GM12892 (cell line): ENCODE data around the gene TUBAL3. TPM values are rescaled to one million over a fixed set of nuclear protein-coding genes. Genes with fewer than 3 reads are reported as not detected.

Experiments
- DNase-seq: peaks from one replicate; pipeline ENCODE4 v3.0.0; 2011; ENCODE audit not compliant: insufficient read length
- FAIRE-seq: peaks from 2 replicates; lab custom pipeline; 2011; peaks lifted over from hg19 to GRCh38; lab: Jason Lieb, UNC
- POLR2A ChIP-seq: IDR thresholded peaks from 2 replicates; pipeline ENCODE4 v1.6.1; 2011; ENCODE audit warnings: low read depth, low read length, control low read depth
- POLR2AphosphoS5 ChIP-seq: IDR thresholded peaks from 2 replicates; pipeline ENCODE4 v1.6.1; 2011; ENCODE audit warnings: low read depth, low read length, control low read depth
- TAF1 ChIP-seq: IDR thresholded peaks from 2 replicates; pipeline ENCODE4 v1.6.1; 2011; ENCODE audit warnings: low read depth, mild to moderate bottlenecking, control low read depth, low read length, borderline replicate concordance
- polyA plus RNA-seq: library from polyadenylated mRNA; unstranded; fragments of >200 nt; gene quantifications from one replicate; pipeline ENCODE4 v1.2.1, GENCODE V29; 2012; ENCODE audit warnings: missing spikeins, inconsistent platforms; ENCODE audit not compliant: missing spikeins

TUBAL3 gene
- polyA plus RNA-seq, result 0.15 TPM

DNA sequence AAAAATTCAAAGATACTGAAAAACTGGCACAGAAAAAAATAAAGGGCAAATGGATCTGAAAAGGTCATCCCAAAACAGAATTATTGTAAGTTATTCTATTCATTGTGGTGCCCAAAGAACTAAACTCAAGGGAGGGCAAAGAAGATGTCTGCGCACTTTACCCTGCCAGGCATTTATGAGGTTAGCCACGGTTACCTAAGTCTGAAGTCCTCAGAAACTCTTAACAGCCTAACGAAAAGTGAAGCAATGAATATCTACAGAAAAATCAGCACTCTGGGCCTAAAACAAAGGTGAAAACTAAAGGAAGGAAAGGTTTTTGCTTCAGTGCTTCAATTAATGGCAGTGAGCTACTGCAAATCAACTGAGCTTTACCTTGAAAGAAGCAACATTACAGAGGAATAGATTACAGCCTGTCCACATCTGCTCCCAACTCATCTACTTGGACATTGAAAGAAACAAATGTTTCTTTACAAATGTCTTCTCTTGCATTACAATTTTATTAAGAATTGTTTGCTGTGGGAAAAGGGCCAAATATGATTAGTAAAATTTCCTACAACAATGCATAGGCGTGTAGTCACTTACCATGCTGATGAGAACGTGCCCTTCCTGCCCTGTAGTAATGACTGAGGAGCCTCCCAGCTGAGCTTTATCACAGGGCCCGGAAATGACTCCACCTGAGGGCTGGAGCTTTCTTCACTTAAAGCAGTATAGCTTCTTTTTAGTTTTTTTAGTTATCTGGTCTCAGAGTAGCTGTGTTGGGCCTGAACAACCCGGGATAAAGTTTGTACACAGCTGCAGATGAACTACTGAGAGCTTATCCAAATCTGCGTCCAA lies at the start of gene TUBAL3:
Gene TUBAL3, minus strand, starts transcription at position 621 of the 834 bp plus-strand sequence. Its CDS starts 36 bp downstream, at position 585.
- no peak for TF ChIP-seq POLR2AphosphoS5
- no peak for TF ChIP-seq TAF1
- TF ChIP-seq POLR2A, result no peak
- FAIRE-seq (no peak), DNase-seq (no peak)

DNA sequence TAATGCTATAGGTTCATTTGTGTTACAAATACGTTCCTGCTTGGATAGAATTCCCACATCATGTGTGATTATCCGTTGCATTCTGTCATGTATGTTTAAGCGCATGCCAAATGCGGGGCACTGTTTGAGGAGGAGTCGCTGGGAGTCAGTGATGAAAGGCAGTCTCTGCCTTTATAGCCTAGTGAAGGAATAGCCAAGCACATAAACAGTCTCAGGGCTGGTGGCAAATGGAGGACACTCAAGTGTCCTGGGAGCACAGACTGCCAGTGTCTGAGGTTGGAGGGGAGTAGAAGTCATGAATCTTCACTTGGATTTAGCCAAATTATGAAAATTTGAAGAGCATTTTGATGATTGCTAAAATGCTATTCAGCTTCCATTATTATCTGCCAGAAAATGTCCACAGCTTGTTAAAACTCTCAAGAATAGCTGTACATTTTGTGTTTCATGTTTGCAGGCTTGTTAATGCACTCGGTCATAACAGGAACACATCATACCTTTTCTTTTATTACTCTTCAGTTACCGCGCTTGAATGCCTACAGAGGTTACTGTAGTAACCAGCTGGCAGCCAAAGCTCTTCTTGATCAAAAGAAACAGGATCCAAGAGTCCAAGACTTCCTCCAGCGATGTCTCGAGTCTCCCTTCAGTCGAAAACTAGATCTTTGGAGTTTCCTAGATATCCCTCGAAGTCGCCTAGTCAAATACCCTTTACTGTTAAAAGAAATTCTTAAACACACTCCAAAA lies 49.3 kb upstream of the TUBAL3 start:
- DNase-seq, result no peak
- TF ChIP-seq POLR2AphosphoS5 (no peak), TAF1 (no peak)
- no peak for FAIRE-seq

DNA sequence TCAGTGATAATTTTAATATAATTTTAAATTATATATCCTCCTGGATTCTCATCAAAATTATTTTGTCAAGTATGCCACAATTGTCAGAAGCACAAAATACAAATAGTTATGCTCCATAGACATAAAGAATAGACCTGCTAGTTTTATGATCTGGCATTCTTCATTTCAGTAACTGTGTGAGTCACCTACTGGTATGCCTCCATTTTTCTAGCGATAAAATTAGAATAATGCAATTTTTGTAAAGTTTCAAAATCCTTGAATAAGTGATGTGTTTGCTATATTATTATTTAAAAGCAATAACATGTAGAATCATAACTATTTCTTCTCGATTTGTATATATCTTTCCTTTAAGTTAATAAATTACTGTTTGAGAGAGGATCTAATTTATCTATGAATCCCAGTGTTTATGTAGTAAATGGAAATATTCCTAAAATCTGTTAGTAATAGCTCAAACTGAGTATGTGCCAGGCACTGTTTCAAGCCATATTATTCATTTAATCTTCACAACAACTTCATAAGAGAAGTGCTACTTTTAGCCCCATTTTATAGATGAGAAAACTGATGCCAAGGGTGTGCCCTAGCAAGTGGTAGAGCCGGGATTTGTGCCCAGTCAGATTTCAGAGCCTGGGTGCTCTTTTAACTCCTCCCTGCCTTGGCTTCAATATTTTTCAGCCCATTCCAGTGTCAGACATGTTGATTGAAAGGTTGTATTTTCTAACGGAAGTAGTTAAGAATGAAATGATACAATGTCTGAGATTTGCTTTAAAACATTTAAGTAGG lies 46.2 kb upstream of the TUBAL3 start:
- FAIRE-seq (no peak), DNase-seq (no peak)
- TF ChIP-seq TAF1, result no peak
- TF ChIP-seq POLR2AphosphoS5, result no peak
- TF ChIP-seq POLR2A, result no peak

DNA sequence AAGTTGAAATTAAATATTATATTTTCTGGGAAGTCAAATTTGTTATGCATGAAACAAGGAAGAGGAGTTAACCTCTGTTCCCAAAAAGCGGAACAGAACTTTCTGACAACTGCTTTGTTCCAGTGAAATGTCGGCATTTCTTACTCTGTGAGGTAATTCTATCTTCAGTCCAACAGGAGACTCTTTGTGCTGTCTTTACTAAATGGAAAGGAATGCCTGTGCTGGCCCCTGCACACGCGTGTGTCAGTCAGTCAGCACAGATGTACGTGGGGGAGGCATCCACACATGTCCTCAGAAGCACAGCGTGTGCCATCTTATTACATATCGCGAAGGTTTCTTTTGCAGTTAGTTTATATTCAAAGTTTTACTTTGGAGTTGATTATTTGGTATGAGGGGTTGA lies 45.2 kb upstream of the TUBAL3 start:
- TF ChIP-seq TAF1, result no peak
- no peak for TF ChIP-seq POLR2AphosphoS5
- no peak for TF ChIP-seq POLR2A
- FAIRE-seq, result no peak
- DNase-seq, result no peak

DNA sequence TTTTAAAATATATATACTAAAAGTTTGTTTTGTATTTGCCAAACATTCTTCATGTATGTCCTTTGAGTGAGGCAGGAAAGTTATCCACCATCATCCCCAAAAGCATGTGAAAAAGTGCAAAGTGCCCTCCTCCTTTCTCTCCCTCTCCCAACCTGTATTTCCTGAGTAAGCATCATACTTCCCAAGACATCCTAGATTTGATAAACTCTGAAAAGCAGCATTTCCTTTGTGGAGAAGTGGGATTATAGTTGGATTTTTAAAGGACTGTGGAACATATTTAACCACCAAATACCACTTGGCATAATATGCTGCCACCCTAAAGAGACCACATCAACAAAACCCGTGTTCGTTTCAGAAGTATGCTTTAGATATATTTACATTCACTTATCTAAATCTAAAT lies 44.6 kb upstream of the TUBAL3 start:
- no peak for TF ChIP-seq TAF1
- no peak for TF ChIP-seq POLR2AphosphoS5
- TF ChIP-seq POLR2A, result no peak
- DNase-seq, result no peak
- FAIRE-seq, result no peak

DNA sequence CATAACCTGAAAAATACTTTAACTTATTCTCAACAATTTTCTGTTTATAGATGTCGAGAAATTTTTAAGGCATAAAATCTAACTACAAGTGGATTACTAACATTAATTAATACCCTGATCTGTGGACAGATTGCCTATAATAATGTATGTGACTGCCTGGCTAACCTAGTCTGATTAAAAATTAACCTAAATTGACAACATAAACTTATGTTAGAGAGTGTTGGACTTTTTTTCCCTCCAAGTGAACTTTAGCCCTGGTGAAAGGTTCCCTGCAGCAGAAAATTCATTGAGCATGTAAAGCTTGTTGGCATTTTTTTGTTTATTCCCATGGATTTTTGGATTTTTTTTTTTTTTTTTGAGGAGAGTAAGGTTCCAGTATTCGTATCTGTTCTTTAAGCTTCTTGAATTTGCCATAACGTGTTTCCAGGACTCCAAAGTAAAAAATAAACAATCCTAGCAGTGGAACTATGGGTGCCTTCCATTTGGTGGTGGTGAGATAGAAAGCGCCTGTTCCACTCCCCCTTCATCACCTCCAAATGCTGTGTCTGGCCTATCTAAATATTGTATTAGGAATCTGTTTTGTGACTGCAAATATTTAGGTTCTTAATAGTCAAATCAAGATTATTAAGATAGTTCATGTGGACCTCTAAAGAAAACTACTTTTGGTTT lies 43.8 kb upstream of the TUBAL3 start:
- no peak for FAIRE-seq
- no peak for TF ChIP-seq POLR2AphosphoS5
- no peak for TF ChIP-seq POLR2A
- TF ChIP-seq TAF1, result no peak
- no peak for DNase-seq

DNA sequence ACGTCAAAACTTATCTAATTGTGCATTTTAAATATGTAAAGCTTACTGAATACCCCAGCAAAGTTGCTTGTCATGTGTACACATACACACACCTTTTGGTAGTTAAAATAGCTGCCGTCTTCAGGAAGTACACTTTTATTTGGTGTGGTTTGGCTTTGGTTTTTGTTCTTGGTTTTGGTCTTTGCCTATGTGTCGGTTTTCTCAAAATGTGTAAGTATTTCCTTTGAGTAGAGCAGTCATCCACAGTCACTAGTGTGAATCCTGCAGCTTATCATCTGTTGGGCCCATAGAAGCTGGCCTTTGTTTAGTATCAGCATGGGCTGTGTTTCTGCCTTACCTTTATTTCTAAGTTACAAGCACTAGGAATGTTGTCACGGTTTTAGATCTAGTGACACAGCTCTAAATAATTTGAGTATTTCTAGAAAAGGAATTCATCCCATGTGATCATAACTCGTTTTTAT lies 43.0 kb upstream of the TUBAL3 start:
- FAIRE-seq, result peak; percentile 93

DNA sequence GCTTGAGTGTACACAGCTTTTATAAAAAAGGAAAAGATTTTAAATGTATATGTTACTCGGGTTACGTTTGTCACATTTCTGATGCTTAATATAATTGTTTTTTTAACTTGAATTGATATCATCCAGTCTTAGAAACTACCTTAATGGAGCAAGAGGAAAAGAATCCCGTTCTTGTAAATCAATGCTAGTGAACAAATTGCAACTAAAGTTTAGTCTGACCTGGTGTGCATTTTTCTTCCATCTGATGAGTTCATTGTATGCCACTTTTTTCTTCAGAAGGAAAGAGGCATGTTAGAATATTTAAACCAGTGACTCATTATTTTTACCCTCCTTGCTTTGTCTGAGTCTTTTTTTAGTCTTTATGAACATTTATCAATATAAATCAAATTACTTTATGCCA lies 42.4 kb upstream of the TUBAL3 start:
- DNase-seq (no peak), FAIRE-seq (no peak)
- TF ChIP-seq POLR2AphosphoS5, result no peak
- no peak for TF ChIP-seq TAF1
- TF ChIP-seq POLR2A, result no peak

More for the DNA sequence above, 43.0 kb upstream of the TUBAL3 start:
- no peak for DNase-seq
- TF ChIP-seq POLR2A, result no peak
- no peak for TF ChIP-seq TAF1
- TF ChIP-seq POLR2AphosphoS5, result no peak

DNA sequence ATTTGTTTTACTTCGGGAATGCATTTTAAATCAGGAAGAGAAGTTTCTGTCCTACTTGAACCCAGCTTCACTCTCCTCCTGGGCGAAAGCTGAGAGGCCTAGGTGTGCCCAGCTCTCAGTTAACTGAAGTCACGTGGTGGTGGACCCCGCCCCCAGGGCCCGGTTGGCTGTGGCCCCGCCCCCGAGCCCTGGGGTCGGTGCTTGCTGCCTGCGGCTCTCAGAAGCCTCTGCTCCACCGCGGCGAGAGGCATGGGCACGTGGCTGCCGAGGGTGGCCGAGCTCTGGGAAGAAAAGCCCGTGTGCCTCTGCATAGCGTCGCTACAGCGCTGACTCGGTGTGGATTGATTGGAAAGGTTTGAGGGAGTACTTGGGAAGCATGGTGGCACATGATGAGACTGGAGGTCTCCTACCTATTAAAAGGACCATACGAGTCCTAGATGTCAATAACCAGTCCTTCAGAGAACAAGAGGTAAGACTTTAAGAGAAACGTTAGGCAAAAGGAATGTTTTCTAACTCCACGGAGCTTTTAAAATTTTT lies 41.8 kb upstream of the TUBAL3 start:
- no peak for DNase-seq
- TF ChIP-seq POLR2A, result no peak
- no peak for TF ChIP-seq POLR2AphosphoS5
- no peak for TF ChIP-seq TAF1
- no peak for FAIRE-seq

DNA sequence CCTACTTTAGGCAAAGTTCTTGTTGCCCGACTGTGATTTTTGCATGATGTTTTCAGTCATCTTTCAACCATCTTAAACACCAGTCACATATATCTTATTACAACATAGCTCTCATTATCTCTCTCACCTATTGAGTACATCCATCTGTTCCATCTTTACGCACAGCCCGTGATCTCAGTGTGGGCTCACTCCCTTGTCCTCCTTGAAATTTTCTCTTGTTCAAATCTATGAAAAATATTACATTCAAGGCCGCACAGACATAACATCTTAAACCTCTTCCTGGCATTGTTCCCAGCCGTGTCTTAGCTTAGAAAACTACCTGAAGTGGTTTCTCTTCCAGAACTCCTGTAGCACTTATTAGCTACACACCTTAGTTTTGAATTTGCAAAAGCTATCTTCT lies 40.4 kb upstream of the TUBAL3 start:
- no peak for DNase-seq
- TF ChIP-seq POLR2AphosphoS5, result no peak
- TF ChIP-seq TAF1, result no peak
- TF ChIP-seq POLR2A, result no peak
- no peak for FAIRE-seq

DNA sequence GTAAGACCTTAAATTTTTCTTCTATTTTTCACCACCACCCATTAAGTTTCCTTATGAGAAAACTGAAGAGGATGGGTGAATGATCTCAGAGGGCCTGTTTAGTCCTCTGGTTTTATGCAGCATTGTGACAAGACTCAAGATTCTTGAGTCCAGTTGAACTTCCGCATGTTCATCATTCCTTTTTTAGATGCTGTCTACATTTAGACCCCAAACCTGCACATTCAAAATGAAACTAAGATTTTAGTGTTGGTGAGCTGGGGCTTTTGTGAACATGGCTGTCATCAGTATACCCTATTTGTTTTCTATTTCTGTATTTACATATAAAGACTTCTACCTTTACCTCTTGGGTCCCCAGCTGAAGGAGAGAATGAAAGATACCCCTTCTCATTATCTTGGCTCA lies 38.8 kb upstream of the TUBAL3 start:
- TF ChIP-seq POLR2A (no peak), POLR2AphosphoS5 (no peak), TAF1 (no peak)
- no peak for DNase-seq
- peak; percentile 71 for FAIRE-seq
